IMR-90 (cell line): Measurements from ENCODE around the gene TRAPPC2L. TPM values are rescaled to one million over a fixed set of nuclear protein-coding genes. Genes with fewer than 3 reads are reported as not detected.
A peak's percentile ranks its signal among the peaks of the same experiment; 100 is the strongest.

Experiments used
- ATAC-seq: fragments of 200-7000 bp; cut with Tn5 transposase; 2 replicates; pipeline ENCODE4 v1.9.1; 2020; ENCODE audit warnings: low read depth, mild to moderate bottlenecking, moderate library complexity
- BruUV-seq: library from RNA; stranded (reverse); fragments of 400-500 nt; replicated peaks from 2 replicates; lab custom pipeline; 2021; lab: Mats Ljungman, UMichigan
- CTCF ChIA-PET: fragments of 300-600 bp; formaldehyde crosslinking; extraction: SDS; loops from one replicate; lab custom pipeline; 2021; ENCODE audit warnings: antibody characterized with exemption; lab: Yijun Ruan, JAX
- POLR2A ChIA-PET: fragments of 300-600 bp; sonication (Branson Sonifier 250); formaldehyde crosslinking; loops from one replicate; lab custom pipeline; 2022; ENCODE audit warnings: antibody characterized with exemption; ENCODE audit not compliant: unreplicated experiment; lab: Charles Lee
- DNase-seq: peaks from one replicate; pipeline ENCODE4 v3.0.0; 2013
- H2AFZ ChIP-seq: replicated peaks from 2 replicates; pipeline ENCODE3; 2013; ENCODE audit warnings: low read length, mild to moderate bottlenecking; ENCODE audit not compliant: poor library complexity
- H2AK5ac ChIP-seq: 2 replicates; pipeline ENCODE4 v1.6.1; 2013; ENCODE audit warnings: low read depth, low read length, inconsistent platforms
- H2AK9ac ChIP-seq: replicated peaks from 2 replicates; pipeline ENCODE3; 2013; ENCODE audit warnings: mild to moderate bottlenecking, low read depth, low read length, moderate library complexity; ENCODE audit not compliant: poor library complexity
- H2BK120ac ChIP-seq: 2 replicates; pipeline ENCODE4 v1.6.1; 2013; ENCODE audit warnings: low read depth, low read length, inconsistent platforms
- H2BK15ac ChIP-seq: 3 replicates; pipeline ENCODE4 v1.6.1; 2013; ENCODE audit warnings: low read depth, low read length, inconsistent platforms
- H2BK20ac ChIP-seq: 2 replicates; pipeline ENCODE4 v1.6.1; 2013; ENCODE audit warnings: low read depth, mild to moderate bottlenecking, inconsistent platforms, low read length, moderate library complexity
- H2BK5ac ChIP-seq: 2 replicates; pipeline ENCODE4 v1.6.1; 2013; ENCODE audit warnings: mild to moderate bottlenecking, low read depth, low read length, inconsistent platforms; ENCODE audit not compliant: poor library complexity, severe bottlenecking
- H3K14ac ChIP-seq: replicated peaks from 2 replicates; pipeline ENCODE4 v1.6.1; 2013; ENCODE audit warnings: low read depth, low read length, inconsistent platforms
- H3K18ac ChIP-seq: 2 replicates; pipeline ENCODE4 v1.6.1; 2013; ENCODE audit warnings: low read depth, low read length, control low read depth
- H3K23ac ChIP-seq: 2 replicates; pipeline ENCODE4 v1.6.1; 2013; ENCODE audit warnings: low read depth, low read length, inconsistent platforms
- H3K27ac ChIP-seq: 2 replicates; pipeline ENCODE4 v1.5.1; 2013; ENCODE audit warnings: mild to moderate bottlenecking, control low read depth, low read length; ENCODE audit not compliant: insufficient read depth
- H3K27me3 ChIP-seq: 2 replicates; pipeline ENCODE4 v1.6.1; 2013; ENCODE audit warnings: low read length; ENCODE audit not compliant: control insufficient read depth, insufficient read depth
- H3K36me3 ChIP-seq: 2 replicates; pipeline ENCODE4 v1.6.1; 2013; ENCODE audit warnings: low read length, mixed read lengths; ENCODE audit not compliant: control insufficient read depth, insufficient read depth
- H3K4ac ChIP-seq: 2 replicates; pipeline ENCODE4 v1.6.1; 2013; ENCODE audit warnings: low read depth, low read length, inconsistent platforms
- H3K4me1 ChIP-seq: 2 replicates; pipeline ENCODE4 v1.6.1; 2013; ENCODE audit warnings: low read length, mixed read lengths; ENCODE audit not compliant: control insufficient read depth, insufficient read depth
- H3K4me2 ChIP-seq: 2 replicates; pipeline ENCODE4 v1.6.1; 2013; ENCODE audit warnings: low read depth, mild to moderate bottlenecking, control low read depth, low read length, moderate library complexity
- H3K4me3 ChIP-seq: 2 replicates; pipeline ENCODE4 v1.5.1; 2013; ENCODE audit warnings: low read depth, mild to moderate bottlenecking, control low read depth, low read length, moderate library complexity; ENCODE audit not compliant: insufficient read depth
- H3K56ac ChIP-seq: 2 replicates; pipeline ENCODE4 v1.6.1; 2013; ENCODE audit warnings: low read length, inconsistent platforms; ENCODE audit not compliant: insufficient read depth; ENCODE audit errors: extremely low read depth
- H3K79me1 ChIP-seq, 2 experiments: 2 replicates each; pipeline ENCODE4 v1.6.1; 2013; ENCODE audit warnings: low read length in 2 of 2, inconsistent platforms in 1 of 2, low read depth in 1 of 2
- H3K9ac ChIP-seq: 2 replicates; pipeline ENCODE4 v1.6.1; 2013; ENCODE audit warnings: low read depth, low read length, control low read depth
- H3K9me1 ChIP-seq: 2 replicates; pipeline ENCODE4 v1.6.1; 2013; ENCODE audit warnings: low read length, inconsistent platforms; ENCODE audit not compliant: insufficient read depth
- H3K9me3 ChIP-seq: 2 replicates; pipeline ENCODE4 v1.6.1; 2013; ENCODE audit warnings: low read length; ENCODE audit not compliant: control insufficient read depth, insufficient read depth
- H4K20me1 ChIP-seq: 2 replicates; pipeline ENCODE4 v1.6.1; 2013; ENCODE audit warnings: low read length, inconsistent platforms; ENCODE audit not compliant: insufficient read depth
- H4K5ac ChIP-seq: 2 replicates; pipeline ENCODE4 v1.6.1; 2013; ENCODE audit warnings: mild to moderate bottlenecking, low read depth, low read length, control low read depth
- H4K8ac ChIP-seq, 2 experiments: 2 replicates each; pipeline ENCODE4 v1.6.1; 2013; ENCODE audit warnings: low read depth in 2 of 2, low read length in 2 of 2, control low read depth in 1 of 2, inconsistent platforms in 1 of 2
- H4K91ac ChIP-seq: 2 replicates; pipeline ENCODE4 v1.6.1; 2013; ENCODE audit warnings: low read depth, low read length, inconsistent platforms; ENCODE audit not compliant: insufficient read depth
- BHLHE40 ChIP-seq: fragments of 150-350 bp; IDR thresholded peaks from 2 replicates; pipeline ENCODE4 v1.6.1; 2016; ENCODE audit warnings: mild to moderate bottlenecking, low read depth, low read length
- MAFK ChIP-seq: IDR thresholded peaks from 2 replicates; pipeline ENCODE4 v1.6.1; 2012; ENCODE audit warnings: low read depth, low read length, improper control_type of control experiment
- NFE2L2 ChIP-seq: fragments of 150-350 bp; IDR thresholded peaks from 2 replicates; pipeline ENCODE4 v1.6.1; 2016; ENCODE audit warnings: low read depth, mild to moderate bottlenecking, low read length
- POLR2A ChIP-seq: IDR thresholded peaks from 2 replicates; pipeline ENCODE4 v1.6.1; 2012; ENCODE audit warnings: mild to moderate bottlenecking, low read depth, low read length
- RAD21 ChIP-seq: IDR thresholded peaks from 2 replicates; pipeline ENCODE4 v1.6.1; 2012; ENCODE audit warnings: low read length, improper control_type of control experiment
- RFX5 ChIP-seq: IDR thresholded peaks from 2 replicates; pipeline ENCODE4 v1.8.0; 2012; ENCODE audit warnings: low read depth, mild to moderate bottlenecking, low read length, moderate library complexity
- SMC3 ChIP-seq: fragments of 150-350 bp; IDR thresholded peaks from 2 replicates; pipeline ENCODE4 v1.6.1; 2016; ENCODE audit warnings: low read depth, mild to moderate bottlenecking, antibody characterized with exemption, low read length, moderate library complexity
- WGBS, 2 experiments: methylation state at CpG; one replicate each; pipeline versions ENCODE4 v1.1.5 to v1.1.7; 2013; ENCODE audit warnings: missing lambda C conversion rate in 2 of 2; ENCODE audit not compliant: insufficient read length in 1 of 2; ENCODE audit errors: extremely low coverage in 2 of 2; 5-methylcytosine and 5-hydroxymethylcytosine counted together
- dilution Hi-C: fragments of 300-500 bp; cut with HindIII; formaldehyde crosslinking; loops from one replicate; pipeline ENCODE4 v1.14.3; 2018; ENCODE audit warnings: low sequenced_read_pairs; ENCODE audit not compliant: unreplicated experiment
- in situ Hi-C: fragments of 300-500 bp; cut with MboI; formaldehyde crosslinking; loops from 3 replicates; pipeline ENCODE4 v1.14.3; 2019; ENCODE audit warnings: low sequenced_read_pairs, inconsistent platforms, mixed read lengths
- intact Hi-C: fragments of 100-400 bp; cut with micrococcal nuclease; formaldehyde crosslinking; loops from 2 replicates; pipeline ENCODE4 v1.10.0; 2022
- polyA plus RNA-seq, 3 experiments: library from polyadenylated mRNA; depleted of rRNA; stranded (reverse); fragments of >200 nt; gene quantifications; 2 replicates each; pipeline ENCODE4 v1.2.3, GENCODE V29; 2012; ENCODE audit warnings: low replicate concordance in 1 of 3
- total RNA-seq: library from RNA; depleted of rRNA; stranded (reverse); fragments of >200 nt; gene quantifications from 2 replicates; pipeline ENCODE4 v1.2.3, GENCODE V29; 2012
- TF ChIP-seq, protein P1 (sequence below): fragments of 150-350 bp; IDR thresholded peaks from 2 replicates; pipeline ENCODE4 v1.6.1; 2017; ENCODE audit warnings: mild to moderate bottlenecking, antibody characterized with exemption, low read length, low read depth
- TF ChIP-seq, protein P2 (sequence below): conservative IDR thresholded peaks from 2 replicates; pipeline ENCODE4 v1.5.1; 2012; ENCODE audit warnings: mild to moderate bottlenecking, low read depth, low read length, improper control_type of control experiment

TRAPPC2L gene
- total and polyA plus RNA-seq, 2 of the 4 experiments (the other 2 are of a cell fraction): 102 to 109 TPM

DNA sequence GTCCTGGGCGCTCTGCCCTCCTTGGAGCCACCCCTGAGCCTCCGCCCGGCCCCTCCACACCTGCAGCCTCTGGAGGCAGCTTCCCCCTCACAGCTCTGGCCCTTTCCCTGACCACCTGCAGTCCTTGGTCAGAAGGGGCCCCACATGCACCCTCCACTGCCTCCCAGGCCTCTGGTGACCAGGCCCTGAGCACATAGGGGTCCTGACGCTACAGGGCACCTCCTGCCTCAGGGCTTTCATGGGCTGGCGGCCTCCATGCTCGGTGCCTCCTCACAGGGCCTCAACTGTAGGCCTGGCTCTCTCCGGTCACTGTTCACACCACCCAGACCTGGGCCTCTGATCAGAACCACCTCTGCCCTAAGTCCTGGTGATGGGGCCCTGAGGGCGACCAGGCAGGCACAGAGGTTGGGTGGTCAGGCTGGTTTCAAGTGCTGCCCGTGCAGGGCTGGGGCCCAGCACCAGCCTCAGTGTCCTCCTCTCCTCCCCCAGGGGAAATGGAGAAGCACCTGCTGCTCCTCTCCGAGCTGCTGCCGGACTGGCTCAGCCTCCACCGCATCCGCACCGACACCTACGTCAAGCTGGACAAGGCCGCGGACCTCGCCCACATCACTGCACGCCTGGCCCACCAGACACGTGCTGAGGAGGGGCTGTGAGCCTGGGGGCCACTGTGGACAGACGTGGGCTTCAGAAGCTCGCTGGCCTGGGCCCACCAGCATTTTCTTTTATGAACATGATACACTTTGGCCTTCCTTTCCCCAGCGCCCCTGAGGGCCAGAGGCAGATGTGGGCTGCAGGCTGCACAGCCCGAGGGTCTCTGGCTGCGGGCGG lies 49.1 kb upstream of the TRAPPC2L start (continued):
- TF ChIP-seq, protein P1, sequence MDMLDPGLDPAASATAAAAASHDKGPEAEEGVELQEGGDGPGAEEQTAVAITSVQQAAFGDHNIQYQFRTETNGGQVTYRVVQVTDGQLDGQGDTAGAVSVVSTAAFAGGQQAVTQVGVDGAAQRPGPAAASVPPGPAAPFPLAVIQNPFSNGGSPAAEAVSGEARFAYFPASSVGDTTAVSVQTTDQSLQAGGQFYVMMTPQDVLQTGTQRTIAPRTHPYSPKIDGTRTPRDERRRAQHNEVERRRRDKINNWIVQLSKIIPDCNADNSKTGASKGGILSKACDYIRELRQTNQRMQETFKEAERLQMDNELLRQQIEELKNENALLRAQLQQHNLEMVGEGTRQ: no peak

DNA sequence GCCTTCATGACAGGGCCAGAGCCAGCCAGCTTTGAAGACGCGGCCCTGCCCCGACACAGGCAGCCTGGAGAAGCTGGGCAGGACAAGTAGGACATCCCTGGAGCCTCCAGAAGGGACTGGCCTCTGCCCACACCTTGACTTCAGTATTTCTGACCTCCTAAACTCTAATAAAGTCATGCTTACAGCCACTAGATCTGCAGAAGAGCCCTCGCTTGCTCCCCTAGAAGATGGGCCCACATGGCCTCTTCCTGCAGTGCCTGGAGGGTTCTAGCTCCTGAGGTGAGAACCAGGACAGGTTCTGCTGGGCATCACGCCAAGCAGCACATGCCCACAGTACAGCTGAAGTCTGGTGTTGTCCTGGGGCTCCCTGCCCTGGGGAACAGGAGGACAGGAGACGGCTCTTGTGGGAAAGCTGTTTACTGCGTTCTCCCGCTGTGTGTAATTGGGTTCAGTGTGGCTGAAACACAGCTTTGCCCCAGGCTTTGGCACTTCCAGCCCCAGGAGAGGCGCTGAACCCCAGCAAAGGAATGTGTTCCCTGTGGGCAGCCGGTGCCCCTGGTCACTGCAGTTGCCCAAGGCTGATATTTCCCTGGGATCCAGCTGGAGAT lies 47.8 kb upstream of the TRAPPC2L start:
- no peak overlapping the region for H3K56ac ChIP-seq
- POLR2A ChIA-PET: no interaction called here
- H2BK15ac ChIP-seq: no peak overlapping the region
- no peak overlapping the region for H4K91ac ChIP-seq
- peaks cover 19% of the 10 kb centered on the region for H3K36me3 ChIP-seq
- H3K23ac ChIP-seq: no peak overlapping the region
- no peak overlapping the region for H2BK20ac ChIP-seq
- H3K4me2 ChIP-seq: no peak overlapping the region
- H4K20me1 ChIP-seq: peaks cover 23% of the 10 kb centered on the region
- peak overlapping the region; percentile 82 for H2AK9ac ChIP-seq
- H3K79me1 ChIP-seq: peaks cover 11 to 52% of the 10 kb centered on the region in 2 experiments; a peak in 3 of 4 replicates
- in situ Hi-C loops: no loop called here
- H4K8ac ChIP-seq: no peak overlapping the region
- no peak overlapping the region for H3K14ac ChIP-seq
- TF ChIP-seq NFE2L2 (no peak), MAFK (no peak), RAD21 (no peak), POLR2A (no peak), RFX5 (no peak), SMC3 (no peak), BHLHE40 (no peak)
- TF ChIP-seq, protein P2, sequence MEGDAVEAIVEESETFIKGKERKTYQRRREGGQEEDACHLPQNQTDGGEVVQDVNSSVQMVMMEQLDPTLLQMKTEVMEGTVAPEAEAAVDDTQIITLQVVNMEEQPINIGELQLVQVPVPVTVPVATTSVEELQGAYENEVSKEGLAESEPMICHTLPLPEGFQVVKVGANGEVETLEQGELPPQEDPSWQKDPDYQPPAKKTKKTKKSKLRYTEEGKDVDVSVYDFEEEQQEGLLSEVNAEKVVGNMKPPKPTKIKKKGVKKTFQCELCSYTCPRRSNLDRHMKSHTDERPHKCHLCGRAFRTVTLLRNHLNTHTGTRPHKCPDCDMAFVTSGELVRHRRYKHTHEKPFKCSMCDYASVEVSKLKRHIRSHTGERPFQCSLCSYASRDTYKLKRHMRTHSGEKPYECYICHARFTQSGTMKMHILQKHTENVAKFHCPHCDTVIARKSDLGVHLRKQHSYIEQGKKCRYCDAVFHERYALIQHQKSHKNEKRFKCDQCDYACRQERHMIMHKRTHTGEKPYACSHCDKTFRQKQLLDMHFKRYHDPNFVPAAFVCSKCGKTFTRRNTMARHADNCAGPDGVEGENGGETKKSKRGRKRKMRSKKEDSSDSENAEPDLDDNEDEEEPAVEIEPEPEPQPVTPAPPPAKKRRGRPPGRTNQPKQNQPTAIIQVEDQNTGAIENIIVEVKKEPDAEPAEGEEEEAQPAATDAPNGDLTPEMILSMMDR: no peak
- TF ChIP-seq, protein P1: no peak
- CTCF ChIA-PET: interaction anchor here (1.8 kb wide), 1 partner anchor 48 kb away, joined by 7 read pairs; the partner anchor contains the start of genes GALNS and TRAPPC2L
- no peak overlapping the region for H4K5ac ChIP-seq
- H2AFZ ChIP-seq: peak overlapping the region; percentile 32
- H3K9ac ChIP-seq: no peak overlapping the region
- peaks cover 19% of the 10 kb centered on the region for H3K4me1 ChIP-seq
- H3K27me3 ChIP-seq: no peaks in the 10 kb centered on the region
- WGBS, 2 experiments: 100% methylated on average over 1 of the region's 10 CpGs; no CpG with 5 or more reads in 1 of the 2 experiments
- intact Hi-C loops: no loop called here
- TSS peak; percentile 69 for BruUV-seq
- no peak overlapping the region for H2AK5ac ChIP-seq
- H3K9me3 ChIP-seq: no peaks in the 10 kb centered on the region
- no peak for ATAC-seq
- no peak overlapping the region for H3K18ac ChIP-seq
- dilution Hi-C loops: no loop called here
- no peak overlapping the region for H3K4ac ChIP-seq
- no peak overlapping the region for H2BK5ac ChIP-seq
- DNase-seq: no peak
- no peak overlapping the region for H3K4me3 ChIP-seq
- no peak overlapping the region for H2BK120ac ChIP-seq
- H3K27ac ChIP-seq: no peak overlapping the region
- H3K9me1 ChIP-seq: no peaks in the 10 kb centered on the region
